ENCODE measurements around the gene PLA2G4C.

PLA2G4C gene

GRCh38 chr19:48136547-48136946 is 25.9 kb upstream of the PLA2G4C start:
- Histone ChIP-seq H3K9me2 (replicated peaks; ENCODE audit: insufficient read depth, low read length) (no peaks in the 10 kb centered on the region), H3K27me3 (ENCODE audit: low read length) (no peaks in the 10 kb centered on the region), H3K9ac (ENCODE audit: low read length) (no peak overlapping the region), H2AFZ (ENCODE audit: low read depth, low read length, severe bottlenecking) (no peak overlapping the region), H3K9me3 (ENCODE audit: insufficient read depth, low read length) (no peaks in the 10 kb centered on the region), H3F3A (ENCODE audit: insufficient read depth) (no peaks in the 10 kb centered on the region), H3K4me2 (ENCODE audit: low read depth, low read length, poor library complexity, severe bottlenecking) (no peak overlapping the region), H3K79me2 (ENCODE audit: insufficient read depth, low read length) (no peaks in the 10 kb centered on the region), H4K20me1 (ENCODE audit: low read depth, low read length) (no peaks in the 10 kb centered on the region), H3K4me3 (ENCODE audit: insufficient read depth, low read length, poor library complexity, severe bottlenecking) (no peak overlapping the region), H3K36me3 (ENCODE audit: low read length) (no peaks in the 10 kb centered on the region), H3K27ac (ENCODE audit: low read depth, low read length) (no peak overlapping the region)
- TF ChIP-seq CTCF (IDR thresholded peaks at IDR 0.05; ENCODE audit: insufficient read depth, low read length, poor library complexity, severe bottlenecking) (no peak), EZH2phosphoT487 (conservative IDR thresholded peaks at IDR 0.05; ENCODE audit: low read length) (no peak)

- no peak overlapping the region for H2AFZ ChIP-seq (ENCODE audit: low read depth, low read length, severe bottlenecking)
- no peaks in the 10 kb centered on the region for H3K27me3 ChIP-seq (ENCODE audit: low read length)
- H3K9ac ChIP-seq (ENCODE audit: low read length) = no peak overlapping the region
- no peak overlapping the region for H3K4me2 ChIP-seq (ENCODE audit: low read depth, low read length, poor library complexity, severe bottlenecking)
- H3K9me2 ChIP-seq (replicated peaks; ENCODE audit: insufficient read depth, low read length) = no peaks in the 10 kb centered on the region
- no peak overlapping the region for H3K4me3 ChIP-seq (ENCODE audit: insufficient read depth, low read length, poor library complexity, severe bottlenecking)
- no peaks in the 10 kb centered on the region for H3F3A ChIP-seq (ENCODE audit: insufficient read depth)
- no peaks in the 10 kb centered on the region for H3K36me3 ChIP-seq (ENCODE audit: low read length)
- no peak for TF ChIP-seq EZH2phosphoT487 (conservative IDR thresholded peaks at IDR 0.05; ENCODE audit: low read length)
- no peak for TF ChIP-seq CTCF (IDR thresholded peaks at IDR 0.05; ENCODE audit: insufficient read depth, low read length, poor library complexity, severe bottlenecking)
- no peaks in the 10 kb centered on the region for H3K9me3 ChIP-seq (ENCODE audit: insufficient read depth, low read length)
- no peak overlapping the region for H3K27ac ChIP-seq (ENCODE audit: low read depth, low read length)
- no peaks in the 10 kb centered on the region for H4K20me1 ChIP-seq (ENCODE audit: low read depth, low read length)
- no peaks in the 10 kb centered on the region for H3K79me2 ChIP-seq (ENCODE audit: insufficient read depth, low read length)
These were observed 24.8 kb upstream of the PLA2G4C start for GRCh38 chr19:48135411-48135810.

GRCh38 chr19:48133094-48133493 is 22.5 kb upstream of the PLA2G4C start:
- no peaks in the 10 kb centered on the region for H3K9me3 ChIP-seq (ENCODE audit: insufficient read depth, low read length)
- no peaks in the 10 kb centered on the region for H3K79me2 ChIP-seq (ENCODE audit: insufficient read depth, low read length)

More at GRCh38 chr19:48133094-48133493, 22.5 kb upstream of the PLA2G4C start:
- no peak overlapping the region for H3K27ac ChIP-seq (ENCODE audit: low read depth, low read length)
- no peaks in the 10 kb centered on the region for H3K36me3 ChIP-seq (ENCODE audit: low read length)
- H3K9ac ChIP-seq (ENCODE audit: low read length) = no peak overlapping the region
- H3K4me3 ChIP-seq (ENCODE audit: insufficient read depth, low read length, poor library complexity, severe bottlenecking) = no peak overlapping the region
- H3K9me2 ChIP-seq (replicated peaks; ENCODE audit: insufficient read depth, low read length) = no peaks in the 10 kb centered on the region
- H3K27me3 ChIP-seq (ENCODE audit: low read length) = no peaks in the 10 kb centered on the region
- TF ChIP-seq EZH2phosphoT487 (conservative IDR thresholded peaks at IDR 0.05; ENCODE audit: low read length) (no peak), CTCF (IDR thresholded peaks at IDR 0.05; ENCODE audit: insufficient read depth, low read length, poor library complexity, severe bottlenecking) (no peak)
- H3K4me2 ChIP-seq (ENCODE audit: low read depth, low read length, poor library complexity, severe bottlenecking) = no peak overlapping the region
- H3F3A ChIP-seq (ENCODE audit: insufficient read depth) = no peaks in the 10 kb centered on the region
- H2AFZ ChIP-seq (ENCODE audit: low read depth, low read length, severe bottlenecking) = no peak overlapping the region
- H4K20me1 ChIP-seq (ENCODE audit: low read depth, low read length) = no peaks in the 10 kb centered on the region
